GM10266 (cell line): Measurements from ENCODE around the gene STK32C.
A peak's percentile ranks its signal among the peaks of the same experiment; 100 is the strongest.
"Not testable (repeated sequence)": the region's sequence is repeated elsewhere in the genome, so short reads cannot be mapped to it uniquely, and the experiment has no call there.

Source experiments
- DNase-seq: peaks from one replicate; pipeline ENCODE4 v3.0.0; 2012; ENCODE audit errors: extremely low spot score
- TF ChIP-seq, protein P1 (sequence below): IDR thresholded peaks from 2 replicates; pipeline ENCODE4 v1.5.1; 2012; ENCODE audit warnings: mild to moderate bottlenecking, low read depth; ENCODE audit not compliant: control insufficient read depth, insufficient read depth; ENCODE audit errors: missing control alignments

STK32C gene

DNA sequence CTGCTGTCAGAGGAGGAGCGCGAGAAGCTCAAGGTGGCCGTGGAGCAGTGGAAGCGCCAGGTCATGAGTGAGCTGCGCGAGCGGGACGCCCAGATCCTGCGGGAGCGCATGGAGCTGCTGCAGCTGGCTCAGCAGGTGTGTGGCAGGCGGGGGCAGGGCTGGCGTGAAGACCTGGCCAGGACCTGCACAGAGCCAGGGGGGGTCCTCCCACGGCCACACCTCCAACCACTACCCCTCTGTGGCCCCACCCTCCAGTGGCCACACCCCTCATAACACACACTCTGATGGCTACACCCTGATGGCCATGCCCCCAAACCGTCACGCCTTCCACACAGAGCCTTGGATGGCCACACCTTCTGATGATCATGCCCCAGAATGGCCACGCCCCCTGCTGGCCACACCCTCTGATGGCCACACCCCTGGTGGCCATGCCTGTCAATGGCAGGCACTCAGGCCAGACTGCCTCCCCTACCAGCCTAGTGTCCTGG, 144.4 kb downstream of the STK32C start:
- TF ChIP-seq, protein P1, sequence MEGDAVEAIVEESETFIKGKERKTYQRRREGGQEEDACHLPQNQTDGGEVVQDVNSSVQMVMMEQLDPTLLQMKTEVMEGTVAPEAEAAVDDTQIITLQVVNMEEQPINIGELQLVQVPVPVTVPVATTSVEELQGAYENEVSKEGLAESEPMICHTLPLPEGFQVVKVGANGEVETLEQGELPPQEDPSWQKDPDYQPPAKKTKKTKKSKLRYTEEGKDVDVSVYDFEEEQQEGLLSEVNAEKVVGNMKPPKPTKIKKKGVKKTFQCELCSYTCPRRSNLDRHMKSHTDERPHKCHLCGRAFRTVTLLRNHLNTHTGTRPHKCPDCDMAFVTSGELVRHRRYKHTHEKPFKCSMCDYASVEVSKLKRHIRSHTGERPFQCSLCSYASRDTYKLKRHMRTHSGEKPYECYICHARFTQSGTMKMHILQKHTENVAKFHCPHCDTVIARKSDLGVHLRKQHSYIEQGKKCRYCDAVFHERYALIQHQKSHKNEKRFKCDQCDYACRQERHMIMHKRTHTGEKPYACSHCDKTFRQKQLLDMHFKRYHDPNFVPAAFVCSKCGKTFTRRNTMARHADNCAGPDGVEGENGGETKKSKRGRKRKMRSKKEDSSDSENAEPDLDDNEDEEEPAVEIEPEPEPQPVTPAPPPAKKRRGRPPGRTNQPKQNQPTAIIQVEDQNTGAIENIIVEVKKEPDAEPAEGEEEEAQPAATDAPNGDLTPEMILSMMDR = no peak
- no peak for DNase-seq

DNA sequence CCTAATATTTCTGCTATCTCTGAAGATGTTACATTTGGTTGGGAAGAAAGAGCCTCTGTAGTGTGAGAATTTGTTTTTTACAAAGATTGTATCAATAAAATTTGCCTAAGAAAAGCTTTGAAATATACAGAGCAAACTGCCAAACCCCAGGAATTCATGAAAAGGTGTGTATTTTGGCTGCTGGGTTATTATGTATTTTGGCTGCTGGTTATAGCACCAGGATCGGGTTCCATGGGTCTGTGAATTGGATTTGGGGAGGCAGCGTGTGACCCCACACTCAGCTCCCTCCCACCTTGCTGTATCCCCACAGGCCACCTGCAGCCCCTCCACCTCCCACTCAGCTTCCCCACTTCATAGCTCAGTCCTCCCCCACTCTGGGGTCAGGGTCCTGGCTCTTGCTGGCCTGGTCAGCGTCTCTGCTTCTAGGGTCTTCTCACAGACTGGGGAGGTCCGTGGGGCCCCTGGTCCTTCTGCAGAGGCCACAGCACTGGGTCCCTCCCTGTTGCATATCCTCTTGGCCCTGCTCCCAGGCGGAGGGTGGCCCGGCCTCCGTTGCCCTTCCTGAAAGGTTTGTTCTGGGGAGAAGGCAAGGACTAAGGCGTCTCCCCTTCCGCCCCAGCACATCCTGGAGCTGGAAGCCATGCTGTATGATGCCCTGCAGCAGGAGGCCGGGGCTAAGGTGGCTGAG, 145.0 kb downstream of the STK32C start:
- DNase-seq = no peak
- TF ChIP-seq, protein P1 = no peak

DNA sequence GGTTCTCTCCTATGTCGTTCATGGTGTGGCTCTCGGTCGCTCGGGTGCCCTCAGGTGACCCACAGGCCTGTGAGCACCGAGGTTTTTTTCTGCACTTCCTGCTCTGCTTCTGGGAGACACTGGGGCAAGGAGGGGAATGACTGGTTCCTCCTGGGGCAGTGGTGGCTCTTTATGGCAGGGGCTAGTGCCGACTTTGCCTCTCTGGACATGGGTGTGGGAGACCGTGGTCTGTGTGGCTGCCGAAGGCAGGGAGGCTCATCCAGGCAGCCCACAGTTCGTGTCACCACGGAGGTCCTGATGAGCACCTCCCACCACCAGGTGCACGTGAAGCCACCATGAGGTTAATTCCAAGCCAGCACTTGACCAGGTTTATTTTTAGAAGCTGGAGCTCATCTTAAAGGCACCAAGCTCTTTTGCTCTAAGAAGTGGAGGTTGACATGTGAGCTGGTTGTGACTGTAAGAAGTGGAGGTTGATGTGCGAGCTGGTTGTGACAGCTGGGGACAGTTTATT, 145.7 kb downstream of the STK32C start:
- TF ChIP-seq, protein P1 = no peak
- DNase-seq = no peak

DNA sequence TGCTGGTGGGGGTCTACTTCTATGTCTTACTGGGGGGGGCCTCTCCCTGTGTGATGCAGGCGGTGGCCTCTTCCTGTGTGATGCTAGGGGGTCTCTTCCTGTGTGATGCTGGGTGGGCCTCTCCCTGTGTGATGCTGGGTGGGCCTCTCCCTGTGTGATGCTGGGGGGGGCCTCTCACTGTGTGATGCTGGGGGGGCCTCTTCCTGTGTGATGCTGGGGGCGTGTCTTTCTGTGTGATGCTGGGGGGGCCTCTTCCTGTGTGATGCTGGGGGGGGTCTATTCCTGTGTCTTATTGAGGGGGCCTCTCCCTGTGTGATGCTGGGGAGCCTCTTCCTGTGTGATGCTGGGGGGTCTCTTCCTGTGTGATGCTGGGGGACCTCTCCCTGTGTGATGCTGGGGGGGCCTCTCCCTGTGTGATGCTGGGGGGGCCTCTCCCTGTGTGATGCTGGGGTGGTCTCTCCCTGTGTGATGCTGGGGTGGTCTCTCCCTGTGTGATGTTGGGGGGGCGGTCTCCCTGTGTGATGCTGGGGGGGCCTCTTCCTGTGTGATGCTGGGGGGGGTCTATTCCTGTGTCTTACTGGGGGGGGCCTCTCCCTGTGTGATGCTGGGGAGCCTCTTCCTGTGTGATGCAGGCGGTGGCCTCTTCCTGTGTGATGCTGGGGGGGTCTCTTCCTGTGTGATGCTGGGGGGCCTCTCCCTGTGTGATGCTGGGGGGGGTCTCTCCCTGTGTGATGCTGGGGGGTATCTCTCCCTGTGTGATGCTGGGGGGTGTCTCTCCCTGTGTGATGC, 146.7 kb downstream of the STK32C start:
- DNase-seq = not testable (repeated sequence)

DNA sequence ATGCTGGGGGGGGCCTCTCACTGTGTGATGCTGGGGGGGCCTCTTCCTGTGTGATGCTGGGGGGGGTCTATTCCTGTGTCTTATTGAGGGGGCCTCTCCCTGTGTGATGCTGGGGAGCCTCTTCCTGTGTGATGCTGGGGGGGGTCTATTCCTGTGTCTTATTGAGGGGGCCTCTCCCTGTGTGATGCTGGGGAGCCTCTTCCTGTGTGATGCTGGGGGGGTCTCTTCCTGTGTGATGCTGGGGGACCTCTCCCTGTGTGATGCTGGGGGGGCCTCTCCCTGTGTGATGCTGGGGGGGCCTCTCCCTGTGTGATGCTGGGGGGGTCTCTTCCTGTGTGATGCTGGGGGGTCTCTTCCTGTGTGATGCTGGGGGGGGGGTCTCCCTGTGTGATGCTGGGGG, 147.5 kb downstream of the STK32C start:
- not testable (repeated sequence) for DNase-seq

DNA sequence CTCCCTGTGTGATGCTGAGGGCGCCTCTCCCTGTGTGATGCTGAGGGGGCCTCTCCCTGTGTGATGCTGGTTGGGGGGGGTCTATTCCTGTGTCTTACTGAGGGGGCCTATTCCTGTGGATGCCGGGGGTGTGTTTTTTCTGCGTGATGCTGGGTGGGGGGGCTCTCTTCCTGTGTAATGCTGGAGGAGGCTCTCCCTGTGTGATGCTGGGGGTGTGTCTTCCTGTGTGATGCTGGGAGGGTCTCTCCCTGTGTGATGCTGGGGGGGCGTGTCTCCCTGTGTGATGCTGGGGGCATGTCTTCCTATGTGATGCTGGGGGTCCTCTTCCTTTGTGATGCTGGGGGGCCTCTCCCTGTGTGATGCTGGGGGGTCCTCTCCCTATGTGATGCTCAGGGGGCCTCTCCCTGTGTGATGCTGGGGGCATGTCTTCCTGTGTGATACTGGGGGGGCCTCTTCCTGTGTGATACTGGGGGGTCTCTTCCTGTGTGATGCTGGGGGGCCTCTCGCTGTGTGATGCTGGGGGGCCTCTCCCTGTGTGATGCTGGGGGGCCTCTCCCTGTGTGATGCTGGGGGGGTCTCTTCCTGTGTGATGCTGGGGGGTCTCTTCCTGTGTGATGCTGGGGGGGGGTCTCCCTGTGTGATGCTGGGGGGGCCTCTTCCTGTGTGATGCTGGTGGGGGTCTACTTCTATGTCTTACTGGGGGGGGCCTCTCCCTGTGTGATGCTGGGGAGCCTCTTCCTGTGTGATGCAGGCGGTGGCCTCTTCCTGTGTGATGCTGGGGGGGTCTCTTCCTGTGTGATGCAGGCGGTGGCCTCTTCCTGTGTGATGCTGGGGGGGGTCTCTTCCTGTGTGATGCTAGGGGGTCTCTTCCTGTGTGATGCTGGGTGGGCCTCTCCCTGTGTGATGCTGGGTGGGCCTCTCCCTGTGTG, 148.2 kb downstream of the STK32C start:
- DNase-seq = not testable (repeated sequence)

DNA sequence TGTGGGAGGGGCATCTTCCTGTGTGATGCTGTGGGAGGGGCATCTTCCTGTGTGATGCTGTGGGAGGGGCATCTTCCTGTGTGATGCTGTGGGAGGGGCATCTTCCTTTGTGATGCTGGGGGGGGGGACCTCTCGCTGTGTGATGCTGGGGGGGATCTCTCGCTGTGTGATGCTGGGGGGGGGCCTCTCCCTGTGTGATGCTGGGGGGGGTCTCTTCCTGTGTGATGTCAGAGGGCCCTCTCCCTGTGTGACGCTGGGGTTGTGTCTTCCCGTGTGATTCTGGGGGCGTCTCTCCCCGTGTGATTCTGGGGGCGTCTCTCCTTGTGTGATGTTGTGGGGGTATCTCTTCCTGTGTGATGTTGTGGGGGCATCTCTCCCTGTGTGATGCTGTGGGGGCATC, 148.9 kb downstream of the STK32C start:
- TF ChIP-seq, protein P1 = no peak
- DNase-seq = no peak

DNA sequence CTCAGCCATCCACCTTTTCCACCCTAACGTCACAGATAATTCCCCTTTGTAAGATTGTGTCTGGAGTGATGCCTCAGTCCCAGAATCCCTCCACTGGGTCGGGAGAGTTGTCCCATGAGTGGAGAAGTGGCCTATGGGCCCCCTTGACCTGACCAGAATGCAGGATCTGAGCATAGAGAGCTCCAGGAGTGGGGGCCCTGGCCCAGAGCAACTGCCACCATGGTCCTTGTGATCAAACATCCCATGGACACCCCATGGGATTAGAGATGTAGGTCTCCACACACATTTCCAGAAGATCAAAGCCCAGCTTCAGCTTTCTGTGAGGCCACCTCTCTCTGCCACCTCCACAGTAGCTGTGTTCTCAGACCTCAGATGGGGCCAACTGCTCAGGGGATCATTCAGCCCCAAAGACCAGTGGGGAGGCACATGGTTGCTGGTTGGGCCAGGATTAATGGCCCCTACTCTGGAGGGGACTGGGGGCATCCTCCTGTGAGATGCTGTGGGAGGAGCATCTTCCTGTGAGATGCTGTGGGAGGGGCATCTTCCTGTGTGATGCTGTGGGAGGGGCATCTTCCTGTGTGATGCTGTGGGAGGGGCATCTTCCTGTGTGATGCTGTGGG, 149.5 kb downstream of the STK32C start:
- DNase-seq = peak; percentile 69
- TF ChIP-seq, protein P1 = no peak
